Neural cell (in vitro differentiated cells): ENCODE measurements around the gene NFE2L2. TPM values are rescaled to one million over a fixed set of nuclear protein-coding genes. Genes with fewer than 3 reads are reported as not detected.

Source experiments
- H2AFZ ChIP-seq: fragments of 200-600, 300-800 bp; sonication (generic), shearing (Covaris generic); 2 replicates; pipeline ENCODE4 v1.6.0; 2014; ENCODE audit warnings: low read depth, mild to moderate bottlenecking, antibody characterized with exemption, low read length, moderate library complexity
- H3F3A ChIP-seq: fragments of 200-600 bp; shearing (Covaris generic); 2 replicates; pipeline ENCODE4 v1.6.1; 2016; ENCODE audit warnings: mild to moderate bottlenecking, moderate library complexity, mixed read lengths, antibody characterized with exemption, low read length; ENCODE audit not compliant: insufficient read depth, poor library complexity, severe bottlenecking
- H3K27ac ChIP-seq: fragments of 200-600, 300-800 bp; sonication (generic), shearing (Covaris generic); 2 replicates; pipeline ENCODE4 v1.5.1; 2014; ENCODE audit warnings: mild to moderate bottlenecking, low read length, moderate library complexity
- H3K27me3 ChIP-seq: fragments of 300-800, 200-600 bp; sonication (generic), shearing (Covaris generic); 2 replicates; pipeline ENCODE4 v1.6.0; 2014; ENCODE audit warnings: mild to moderate bottlenecking, low read depth, low read length, moderate library complexity; ENCODE audit not compliant: insufficient read depth
- H3K36me3 ChIP-seq: fragments of 300-800, 200-600 bp; sonication (generic), shearing (Covaris generic); 2 replicates; pipeline ENCODE4 v1.5.1; 2014; ENCODE audit warnings: mild to moderate bottlenecking, antibody characterized with exemption, low read length, moderate library complexity; ENCODE audit not compliant: insufficient read depth
- H3K4me2 ChIP-seq: fragments of 300-800, 200-600 bp; sonication (generic), shearing (Covaris generic); 2 replicates; pipeline ENCODE4 v1.6.0; 2014; ENCODE audit warnings: mild to moderate bottlenecking, low read length
- H3K4me3 ChIP-seq: fragments of 300-800, 200-600 bp; sonication (generic), shearing (Covaris generic); 2 replicates; pipeline ENCODE4 v1.5.1; 2014; ENCODE audit warnings: mild to moderate bottlenecking, low read length, moderate library complexity
- H3K79me2 ChIP-seq: fragments of 200-600 bp; shearing (Covaris generic); replicated peaks from 2 replicates; pipeline ENCODE4 v1.6.0; 2014; ENCODE audit warnings: mild to moderate bottlenecking, low read length, moderate library complexity; ENCODE audit not compliant: insufficient read depth
- H3K9ac ChIP-seq: fragments of 300-800, 200-600 bp; sonication (generic), shearing (Covaris generic); 2 replicates; pipeline ENCODE4 v1.6.1; 2016; ENCODE audit warnings: mild to moderate bottlenecking, low read length, mixed read lengths
- H3K9me2 ChIP-seq: fragments of 200-600 bp; shearing (Covaris generic); 2 replicates; pipeline ENCODE4 v1.6.1; 2016; ENCODE audit warnings: mild to moderate bottlenecking, low read length, mixed read lengths; ENCODE audit not compliant: insufficient read depth
- H3K9me3 ChIP-seq: fragments of 200-600, 300-800 bp; sonication (generic), shearing (Covaris generic); 2 replicates; pipeline ENCODE4 v1.6.1; 2016; ENCODE audit warnings: mild to moderate bottlenecking, mixed run types, low read length, moderate library complexity, mixed read lengths
- H4K20me1 ChIP-seq: fragments of 200-600 bp; shearing (Covaris generic); 2 replicates; pipeline ENCODE4 v1.6.1; 2016; ENCODE audit warnings: mild to moderate bottlenecking, mixed run types; ENCODE audit not compliant: insufficient read depth
- EP300 ChIP-seq: fragments of 450-650 bp; conservative IDR thresholded peaks from 2 replicates; pipeline ENCODE4 v1.6.1; 2014; ENCODE audit warnings: antibody characterized with exemption, mild to moderate bottlenecking, moderate library complexity; ENCODE audit not compliant: poor library complexity, severe bottlenecking
- EZH2 ChIP-seq: fragments of 200-600, 300-800 bp; shearing (Covaris generic), sonication (generic); IDR thresholded peaks from 2 replicates; pipeline ENCODE4 v1.6.1; 2014; ENCODE audit warnings: antibody characterized with exemption, low read length, borderline replicate concordance, mild to moderate bottlenecking; ENCODE audit not compliant: insufficient read depth, poor library complexity, severe bottlenecking
- MXI1 ChIP-seq: fragments of 450-650 bp; conservative IDR thresholded peaks from 2 replicates; pipeline ENCODE4 v1.6.1; 2014; ENCODE audit warnings: antibody characterized with exemption, mild to moderate bottlenecking; ENCODE audit not compliant: poor library complexity, severe bottlenecking
- POLR2AphosphoS5 ChIP-seq: IDR thresholded peaks from 2 replicates; pipeline ENCODE4 v1.6.1; 2012
- RAD21 ChIP-seq: fragments of 450-650 bp; conservative IDR thresholded peaks from 2 replicates; pipeline ENCODE4 v1.6.1; 2014; ENCODE audit warnings: antibody characterized with exemption, mild to moderate bottlenecking, moderate library complexity
- SMC3 ChIP-seq: fragments of 450-650 bp; conservative IDR thresholded peaks from 2 replicates; pipeline ENCODE4 v1.6.1; 2014; ENCODE audit warnings: antibody characterized with exemption, mild to moderate bottlenecking, moderate library complexity; ENCODE audit not compliant: poor library complexity
- TAF1 ChIP-seq: IDR thresholded peaks from 2 replicates; pipeline ENCODE4 v1.6.1; 2012; ENCODE audit warnings: low read depth
- polyA plus RNA-seq: library from polyadenylated mRNA; depleted of rRNA; stranded (reverse); fragments of >200 nt; gene quantifications from 2 replicates; pipeline ENCODE4 v1.2.3, GENCODE V29; 2014
- TF ChIP-seq, protein P1 (sequence below): IDR thresholded peaks from 2 replicates; pipeline ENCODE4 v1.6.1; 2012; ENCODE audit warnings: borderline replicate concordance
- TF ChIP-seq, protein P2 (sequence below): fragments of 450-650 bp; IDR thresholded peaks from 2 replicates; pipeline ENCODE4 v1.5.1; 2014; ENCODE audit warnings: antibody characterized with exemption, mild to moderate bottlenecking, moderate library complexity; ENCODE audit not compliant: poor library complexity, severe bottlenecking

NFE2L2 gene
- polyA plus RNA-seq, 1 donor from 2014 or later, result 1.4 TPM

DNA sequence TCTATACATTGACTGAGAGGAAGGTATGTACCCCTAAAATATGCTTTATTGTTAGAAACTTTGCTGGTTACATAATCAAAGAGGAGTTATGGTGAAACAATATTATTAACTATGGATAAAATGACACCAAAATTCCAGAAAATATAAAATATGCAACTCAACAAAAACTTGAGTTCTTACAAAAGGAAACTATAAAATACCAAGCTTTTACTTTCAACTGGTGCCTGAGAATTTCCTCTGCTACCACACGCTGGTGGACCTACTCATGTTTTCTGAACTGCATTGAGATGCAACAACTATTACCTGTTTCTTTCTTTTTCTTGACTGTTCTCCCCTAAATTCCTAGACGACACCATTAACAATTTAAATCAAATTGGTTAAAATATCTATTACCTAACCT lies 8.2 kb upstream of the NFE2L2 start:
- H3K4me3 ChIP-seq, result no peak overlapping the region
- H3F3A ChIP-seq, result peaks cover 3% of the 10 kb centered on the region
- TF ChIP-seq, protein P1, sequence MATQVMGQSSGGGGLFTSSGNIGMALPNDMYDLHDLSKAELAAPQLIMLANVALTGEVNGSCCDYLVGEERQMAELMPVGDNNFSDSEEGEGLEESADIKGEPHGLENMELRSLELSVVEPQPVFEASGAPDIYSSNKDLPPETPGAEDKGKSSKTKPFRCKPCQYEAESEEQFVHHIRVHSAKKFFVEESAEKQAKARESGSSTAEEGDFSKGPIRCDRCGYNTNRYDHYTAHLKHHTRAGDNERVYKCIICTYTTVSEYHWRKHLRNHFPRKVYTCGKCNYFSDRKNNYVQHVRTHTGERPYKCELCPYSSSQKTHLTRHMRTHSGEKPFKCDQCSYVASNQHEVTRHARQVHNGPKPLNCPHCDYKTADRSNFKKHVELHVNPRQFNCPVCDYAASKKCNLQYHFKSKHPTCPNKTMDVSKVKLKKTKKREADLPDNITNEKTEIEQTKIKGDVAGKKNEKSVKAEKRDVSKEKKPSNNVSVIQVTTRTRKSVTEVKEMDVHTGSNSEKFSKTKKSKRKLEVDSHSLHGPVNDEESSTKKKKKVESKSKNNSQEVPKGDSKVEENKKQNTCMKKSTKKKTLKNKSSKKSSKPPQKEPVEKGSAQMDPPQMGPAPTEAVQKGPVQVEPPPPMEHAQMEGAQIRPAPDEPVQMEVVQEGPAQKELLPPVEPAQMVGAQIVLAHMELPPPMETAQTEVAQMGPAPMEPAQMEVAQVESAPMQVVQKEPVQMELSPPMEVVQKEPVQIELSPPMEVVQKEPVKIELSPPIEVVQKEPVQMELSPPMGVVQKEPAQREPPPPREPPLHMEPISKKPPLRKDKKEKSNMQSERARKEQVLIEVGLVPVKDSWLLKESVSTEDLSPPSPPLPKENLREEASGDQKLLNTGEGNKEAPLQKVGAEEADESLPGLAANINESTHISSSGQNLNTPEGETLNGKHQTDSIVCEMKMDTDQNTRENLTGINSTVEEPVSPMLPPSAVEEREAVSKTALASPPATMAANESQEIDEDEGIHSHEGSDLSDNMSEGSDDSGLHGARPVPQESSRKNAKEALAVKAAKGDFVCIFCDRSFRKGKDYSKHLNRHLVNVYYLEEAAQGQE, result no peak
- TF ChIP-seq TAF1 (no peak), RAD21 (no peak), SMC3 (no peak), EZH2 (no peak), MXI1 (no peak), POLR2AphosphoS5 (no peak), EP300 (no peak)
- TF ChIP-seq, protein P2, sequence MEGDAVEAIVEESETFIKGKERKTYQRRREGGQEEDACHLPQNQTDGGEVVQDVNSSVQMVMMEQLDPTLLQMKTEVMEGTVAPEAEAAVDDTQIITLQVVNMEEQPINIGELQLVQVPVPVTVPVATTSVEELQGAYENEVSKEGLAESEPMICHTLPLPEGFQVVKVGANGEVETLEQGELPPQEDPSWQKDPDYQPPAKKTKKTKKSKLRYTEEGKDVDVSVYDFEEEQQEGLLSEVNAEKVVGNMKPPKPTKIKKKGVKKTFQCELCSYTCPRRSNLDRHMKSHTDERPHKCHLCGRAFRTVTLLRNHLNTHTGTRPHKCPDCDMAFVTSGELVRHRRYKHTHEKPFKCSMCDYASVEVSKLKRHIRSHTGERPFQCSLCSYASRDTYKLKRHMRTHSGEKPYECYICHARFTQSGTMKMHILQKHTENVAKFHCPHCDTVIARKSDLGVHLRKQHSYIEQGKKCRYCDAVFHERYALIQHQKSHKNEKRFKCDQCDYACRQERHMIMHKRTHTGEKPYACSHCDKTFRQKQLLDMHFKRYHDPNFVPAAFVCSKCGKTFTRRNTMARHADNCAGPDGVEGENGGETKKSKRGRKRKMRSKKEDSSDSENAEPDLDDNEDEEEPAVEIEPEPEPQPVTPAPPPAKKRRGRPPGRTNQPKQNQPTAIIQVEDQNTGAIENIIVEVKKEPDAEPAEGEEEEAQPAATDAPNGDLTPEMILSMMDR, result no peak
- no peaks in the 10 kb centered on the region for H4K20me1 ChIP-seq
- no peak overlapping the region for H3K4me2 ChIP-seq
- no peaks in the 10 kb centered on the region for H3K36me3 ChIP-seq
- no peak overlapping the region for H3K27ac ChIP-seq
- no peak overlapping the region for H2AFZ ChIP-seq
- H3K9ac ChIP-seq, result no peak overlapping the region
- H3K9me2 ChIP-seq, result no peaks in the 10 kb centered on the region
- H3K27me3 ChIP-seq, result no peaks in the 10 kb centered on the region
- no peaks in the 10 kb centered on the region for H3K9me3 ChIP-seq
- no peaks in the 10 kb centered on the region for H3K79me2 ChIP-seq

GRCh38 chr2:177271981-177272666 lies 7.6 kb upstream of the NFE2L2 start:
- TF ChIP-seq TAF1 (no peak), RAD21 (no peak), EZH2 (no peak), POLR2AphosphoS5 (no peak), SMC3 (no peak), MXI1 (no peak), EP300 (no peak)
- TF ChIP-seq, protein P2, result no peak
- TF ChIP-seq, protein P1, result no peak
- no peaks in the 10 kb centered on the region for H3K36me3 ChIP-seq
- H3K4me2 ChIP-seq, result no peak overlapping the region
- H3F3A ChIP-seq, result peaks cover 3% of the 10 kb centered on the region
- H3K79me2 ChIP-seq, result no peaks in the 10 kb centered on the region
- no peaks in the 10 kb centered on the region for H3K27me3 ChIP-seq
- no peaks in the 10 kb centered on the region for H3K9me2 ChIP-seq
- H3K9ac ChIP-seq, result no peak overlapping the region
- H2AFZ ChIP-seq, result no peak overlapping the region
- no peaks in the 10 kb centered on the region for H4K20me1 ChIP-seq
- no peak overlapping the region for H3K4me3 ChIP-seq
- H3K27ac ChIP-seq, result no peak overlapping the region
- no peaks in the 10 kb centered on the region for H3K9me3 ChIP-seq
